Measurements from ENCODE around the gene BUD23. TPM values are rescaled to one million over a fixed set of nuclear protein-coding genes. Genes with fewer than 3 reads are reported as not detected.
A peak's percentile ranks its signal among the peaks of the same experiment; 100 is the strongest.
"Not testable (repeated sequence)": the region's sequence is repeated elsewhere in the genome, so short reads cannot be mapped to it uniquely, and the experiment has no call there.

BUD23 gene
- total RNA-seq, 1 donor from 2014 or later = 42.6 TPM

- Mint-ChIP-seq H3K27me3 (ENCODE audit: low read depth) (no peaks in the 10 kb centered on the region), H3K36me3 (ENCODE audit: low read depth) (peaks cover 9% of the 10 kb centered on the region), H3K4me1 (ENCODE audit: low read depth) (peaks cover 4% of the 10 kb centered on the region), H3K9me3 (ENCODE audit: low read depth) (no peaks in the 10 kb centered on the region), H3K4me3 (ENCODE audit: unreplicated experiment) (no peak overlapping the region), H3K27ac (ENCODE audit: unreplicated experiment) (no peak overlapping the region)
- DNase-seq (ENCODE audit: low spot score) = no peak
- TF ChIP-seq, protein P1, sequence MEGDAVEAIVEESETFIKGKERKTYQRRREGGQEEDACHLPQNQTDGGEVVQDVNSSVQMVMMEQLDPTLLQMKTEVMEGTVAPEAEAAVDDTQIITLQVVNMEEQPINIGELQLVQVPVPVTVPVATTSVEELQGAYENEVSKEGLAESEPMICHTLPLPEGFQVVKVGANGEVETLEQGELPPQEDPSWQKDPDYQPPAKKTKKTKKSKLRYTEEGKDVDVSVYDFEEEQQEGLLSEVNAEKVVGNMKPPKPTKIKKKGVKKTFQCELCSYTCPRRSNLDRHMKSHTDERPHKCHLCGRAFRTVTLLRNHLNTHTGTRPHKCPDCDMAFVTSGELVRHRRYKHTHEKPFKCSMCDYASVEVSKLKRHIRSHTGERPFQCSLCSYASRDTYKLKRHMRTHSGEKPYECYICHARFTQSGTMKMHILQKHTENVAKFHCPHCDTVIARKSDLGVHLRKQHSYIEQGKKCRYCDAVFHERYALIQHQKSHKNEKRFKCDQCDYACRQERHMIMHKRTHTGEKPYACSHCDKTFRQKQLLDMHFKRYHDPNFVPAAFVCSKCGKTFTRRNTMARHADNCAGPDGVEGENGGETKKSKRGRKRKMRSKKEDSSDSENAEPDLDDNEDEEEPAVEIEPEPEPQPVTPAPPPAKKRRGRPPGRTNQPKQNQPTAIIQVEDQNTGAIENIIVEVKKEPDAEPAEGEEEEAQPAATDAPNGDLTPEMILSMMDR (IDR thresholded peaks at IDR 0.05) = no peak
These were observed 8.8 kb upstream of the BUD23 start for GRCh38 chr7:73674468-73675124.

GRCh38 chr7:73676062-73676461 lies 7.3 kb upstream of the BUD23 start:
- not testable (repeated sequence) for H3K27ac Mint-ChIP-seq (ENCODE audit: unreplicated experiment); H3K9me3 Mint-ChIP-seq (ENCODE audit: low read depth); H3K4me3 Mint-ChIP-seq (ENCODE audit: unreplicated experiment); H3K27me3 Mint-ChIP-seq (ENCODE audit: low read depth); DNase-seq (ENCODE audit: low spot score)
- H3K36me3 Mint-ChIP-seq (ENCODE audit: low read depth) = peaks cover 11% of the 10 kb centered on the region
- H3K4me1 Mint-ChIP-seq (ENCODE audit: low read depth) = peaks cover 15% of the 10 kb centered on the region

GRCh38 chr7:73678862-73679261 lies 4.5 kb upstream of the BUD23 start:
- no peaks in the 10 kb centered on the region for H3K9me3 Mint-ChIP-seq (ENCODE audit: low read depth)
- TF ChIP-seq, protein P1 (IDR thresholded peaks at IDR 0.05) = no peak
- H3K27ac Mint-ChIP-seq (ENCODE audit: unreplicated experiment) = no peak overlapping the region
- H3K4me1 Mint-ChIP-seq (ENCODE audit: low read depth) = peaks cover 29% of the 10 kb centered on the region
- peaks cover 11% of the 10 kb centered on the region for H3K36me3 Mint-ChIP-seq (ENCODE audit: low read depth)
- no peak for DNase-seq (ENCODE audit: low spot score)
- H3K4me3 Mint-ChIP-seq (ENCODE audit: unreplicated experiment) = no peak overlapping the region
- H3K27me3 Mint-ChIP-seq (ENCODE audit: low read depth) = no peaks in the 10 kb centered on the region

- Mint-ChIP-seq H3K9me3 (ENCODE audit: low read depth) (no peaks in the 10 kb centered on the region), H3K4me3 (ENCODE audit: unreplicated experiment) (no peak overlapping the region), H3K27me3 (ENCODE audit: low read depth) (no peaks in the 10 kb centered on the region), H3K36me3 (ENCODE audit: low read depth) (peaks cover 11% of the 10 kb centered on the region), H3K4me1 (ENCODE audit: low read depth) (peaks cover 32% of the 10 kb centered on the region), H3K27ac (ENCODE audit: unreplicated experiment) (no peak overlapping the region)
- TF ChIP-seq, protein P1 (IDR thresholded peaks at IDR 0.05) = no peak
- DNase-seq (ENCODE audit: low spot score) = no peak
These were observed 3.7 kb upstream of the BUD23 start for GRCh38 chr7:73679709-73680108.

DNA sequence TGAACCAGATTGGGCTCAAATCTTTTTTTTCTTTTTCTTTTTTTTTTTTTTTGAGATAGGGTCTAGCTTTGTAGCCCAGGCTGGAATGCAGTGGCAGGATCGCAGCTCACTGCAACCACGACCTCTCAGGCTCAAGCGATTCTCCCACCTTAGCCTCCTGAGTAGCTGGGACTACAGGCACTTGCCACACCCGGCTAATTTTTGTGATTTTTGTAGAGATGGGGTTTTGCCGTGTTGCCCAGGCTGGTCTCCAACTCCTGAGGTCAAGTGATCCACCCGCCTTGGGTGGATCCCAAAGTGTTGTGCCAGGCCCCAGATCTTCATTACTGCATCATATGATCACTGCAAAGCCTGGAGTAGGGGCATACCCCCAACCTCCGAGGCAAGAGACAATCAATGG lies 2.9 kb upstream of the BUD23 start:
- H3K4me1 Mint-ChIP-seq (ENCODE audit: low read depth) = peaks cover 32% of the 10 kb centered on the region
- no peak overlapping the region for H3K27ac Mint-ChIP-seq (ENCODE audit: unreplicated experiment)
- H3K4me3 Mint-ChIP-seq (ENCODE audit: unreplicated experiment) = no peak overlapping the region
- TF ChIP-seq, protein P1 (IDR thresholded peaks at IDR 0.05) = no peak
- H3K36me3 Mint-ChIP-seq (ENCODE audit: low read depth) = peaks cover 11% of the 10 kb centered on the region
- no peak for DNase-seq (ENCODE audit: low spot score)
- H3K9me3 Mint-ChIP-seq (ENCODE audit: low read depth) = no peaks in the 10 kb centered on the region
- no peaks in the 10 kb centered on the region for H3K27me3 Mint-ChIP-seq (ENCODE audit: low read depth)

- Mint-ChIP-seq H3K4me3 (ENCODE audit: unreplicated experiment) (peak overlapping the region; percentile 98), H3K27ac (ENCODE audit: unreplicated experiment) (peak overlapping the region; percentile 57), H3K9me3 (ENCODE audit: low read depth) (no peaks in the 10 kb centered on the region), H3K4me1 (ENCODE audit: low read depth) (peaks cover 33% of the 10 kb centered on the region), H3K36me3 (ENCODE audit: low read depth) (peaks cover 11% of the 10 kb centered on the region), H3K27me3 (ENCODE audit: low read depth) (no peaks in the 10 kb centered on the region)
- DNase-seq (ENCODE audit: low spot score) = no peak
- TF ChIP-seq, protein P1 (IDR thresholded peaks at IDR 0.05) = no peak
These were observed 2.4 kb upstream of the BUD23 start for GRCh38 chr7:73681031-73681430.
